Duodenal mucosa (tissue), 2 donors: ENCODE measurements around the gene FMO3.

Source experiments
- H3K27ac ChIP-seq: one replicate; pipeline ENCODE4 v1.7.0; 2013; ENCODE audit warnings: low read depth, low read length
- H3K27me3 ChIP-seq, 2 donors: one replicate each; pipeline ENCODE4 v1.7.0; 2013; ENCODE audit warnings: low read length in 2 of 2, control low read depth in 1 of 2; ENCODE audit not compliant: insufficient read depth in 2 of 2, control insufficient read depth in 1 of 2
- H3K36me3 ChIP-seq, 2 donors: one replicate each; pipeline ENCODE4 v1.7.0; 2013; ENCODE audit warnings: low read length in 2 of 2, control low read depth in 1 of 2; ENCODE audit not compliant: insufficient read depth in 2 of 2, control insufficient read depth in 1 of 2
- H3K4me1 ChIP-seq, 2 donors: one replicate each; pipeline ENCODE4 v1.7.0; 2013; ENCODE audit warnings: low read length in 2 of 2, control low read depth in 1 of 2; ENCODE audit not compliant: insufficient read depth in 2 of 2, control insufficient read depth in 1 of 2
- H3K4me3 ChIP-seq, 2 donors: one replicate each; pipeline ENCODE4 v1.7.0; 2013; ENCODE audit warnings: low read length in 2 of 2, low read depth in 1 of 2
- H3K9ac ChIP-seq, 2 donors: one replicate each; pipeline ENCODE4 v1.7.0; 2013; ENCODE audit warnings: low read length in 2 of 2, low read depth in 1 of 2
- H3K9me3 ChIP-seq, 2 donors: one replicate each; pipeline ENCODE4 v1.7.0; 2013; ENCODE audit warnings: low read length in 2 of 2, control low read depth in 1 of 2; ENCODE audit not compliant: control insufficient read depth in 1 of 2

FMO3 gene

GRCh38 chr1:171113382-171113781 is 22.7 kb downstream of the FMO3 start:
- H3K27ac ChIP-seq = no peak overlapping the region

GRCh38 chr1:171115280-171115897 is 24.7 kb downstream of the FMO3 start:
- no peaks in the 10 kb centered on the region for H3K4me1 ChIP-seq
- no peaks in the 10 kb centered on the region for H3K27me3 ChIP-seq
- H3K9me3 ChIP-seq = no peaks in the 10 kb centered on the region
- H3K36me3 ChIP-seq = no peaks in the 10 kb centered on the region
- no peak overlapping the region for H3K4me3 ChIP-seq
- no peak overlapping the region for H3K27ac ChIP-seq
- H3K9ac ChIP-seq = no peak overlapping the region

More at GRCh38 chr1:171113382-171113781, 22.7 kb downstream of the FMO3 start:
- Histone ChIP-seq H3K9me3 (no peaks in the 10 kb centered on the region), H3K27me3 (no peaks in the 10 kb centered on the region), H3K36me3 (no peaks in the 10 kb centered on the region), H3K9ac (no peak overlapping the region), H3K4me3 (no peak overlapping the region), H3K4me1 (no peaks in the 10 kb centered on the region)

DNA sequence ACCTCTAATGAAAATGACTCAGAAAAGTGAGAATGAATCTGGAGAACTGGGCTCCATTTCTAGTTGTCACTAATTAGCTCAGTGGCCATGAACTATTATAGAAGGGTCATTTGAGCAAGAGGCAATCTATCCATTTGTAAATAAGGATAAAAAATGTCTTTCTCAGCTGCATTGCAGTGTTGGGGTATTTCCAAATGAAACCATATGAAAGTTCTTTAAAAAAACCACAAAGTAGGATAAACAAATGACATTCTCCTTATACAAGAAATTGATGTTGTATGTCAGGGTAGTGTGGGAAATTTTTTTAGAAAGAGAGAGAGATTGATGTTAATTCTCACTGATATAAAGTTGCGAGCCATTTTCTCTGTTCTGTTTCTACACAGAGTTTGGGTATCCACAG is 26.0 kb downstream of the FMO3 start:
- H3K27me3 ChIP-seq = no peaks in the 10 kb centered on the region
- no peak overlapping the region for H3K27ac ChIP-seq
- no peak overlapping the region for H3K9ac ChIP-seq
- H3K36me3 ChIP-seq = no peaks in the 10 kb centered on the region
- no peak overlapping the region for H3K4me3 ChIP-seq
- H3K4me1 ChIP-seq = no peaks in the 10 kb centered on the region
- H3K9me3 ChIP-seq = no peaks in the 10 kb centered on the region

DNA sequence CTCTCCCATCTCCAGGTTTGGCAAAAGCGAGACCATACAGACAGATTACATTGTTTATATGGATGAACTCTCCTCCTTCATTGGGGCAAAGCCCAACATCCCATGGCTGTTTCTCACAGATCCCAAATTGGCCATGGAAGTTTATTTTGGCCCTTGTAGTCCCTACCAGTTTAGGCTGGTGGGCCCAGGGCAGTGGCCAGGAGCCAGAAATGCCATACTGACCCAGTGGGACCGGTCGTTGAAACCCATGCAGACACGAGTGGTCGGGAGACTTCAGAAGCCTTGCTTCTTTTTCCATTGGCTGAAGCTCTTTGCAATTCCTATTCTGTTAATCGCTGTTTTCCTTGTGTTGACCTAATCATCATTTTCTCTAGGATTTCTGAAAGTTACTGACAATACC is 26.4 kb downstream of the FMO3 start:
- no peak overlapping the region for H3K27ac ChIP-seq

GRCh38 chr1:171119648-171120047 is 28.9 kb downstream of the FMO3 start:
- H3K36me3 ChIP-seq = no peaks in the 10 kb centered on the region
- no peak overlapping the region for H3K9ac ChIP-seq
- H3K27ac ChIP-seq = no peak overlapping the region
- H3K4me3 ChIP-seq = no peak overlapping the region
- H3K4me1 ChIP-seq = no peaks in the 10 kb centered on the region
- no peaks in the 10 kb centered on the region for H3K9me3 ChIP-seq
- no peaks in the 10 kb centered on the region for H3K27me3 ChIP-seq

More for the DNA sequence above, 26.4 kb downstream of the FMO3 start:
- Histone ChIP-seq H3K4me3 (no peak overlapping the region), H3K9me3 (no peaks in the 10 kb centered on the region), H3K4me1 (no peaks in the 10 kb centered on the region), H3K27me3 (no peaks in the 10 kb centered on the region), H3K36me3 (no peaks in the 10 kb centered on the region), H3K9ac (no peak overlapping the region)

- Histone ChIP-seq H3K9me3 (no peaks in the 10 kb centered on the region), H3K4me1 (no peaks in the 10 kb centered on the region), H3K4me3 (no peak overlapping the region), H3K27ac (no peak overlapping the region), H3K36me3 (no peaks in the 10 kb centered on the region), H3K27me3 (no peaks in the 10 kb centered on the region), H3K9ac (no peak overlapping the region)
Observed at GRCh38 chr1:171122299-171122698, 31.6 kb downstream of the FMO3 start.

GRCh38 chr1:171122893-171123292 is 32.2 kb downstream of the FMO3 start:
- no peak overlapping the region for H3K4me3 ChIP-seq
- H3K9me3 ChIP-seq = no peaks in the 10 kb centered on the region
- no peaks in the 10 kb centered on the region for H3K27me3 ChIP-seq
- H3K4me1 ChIP-seq = no peaks in the 10 kb centered on the region
- H3K27ac ChIP-seq = no peak overlapping the region
- no peak overlapping the region for H3K9ac ChIP-seq
- H3K36me3 ChIP-seq = no peaks in the 10 kb centered on the region

DNA sequence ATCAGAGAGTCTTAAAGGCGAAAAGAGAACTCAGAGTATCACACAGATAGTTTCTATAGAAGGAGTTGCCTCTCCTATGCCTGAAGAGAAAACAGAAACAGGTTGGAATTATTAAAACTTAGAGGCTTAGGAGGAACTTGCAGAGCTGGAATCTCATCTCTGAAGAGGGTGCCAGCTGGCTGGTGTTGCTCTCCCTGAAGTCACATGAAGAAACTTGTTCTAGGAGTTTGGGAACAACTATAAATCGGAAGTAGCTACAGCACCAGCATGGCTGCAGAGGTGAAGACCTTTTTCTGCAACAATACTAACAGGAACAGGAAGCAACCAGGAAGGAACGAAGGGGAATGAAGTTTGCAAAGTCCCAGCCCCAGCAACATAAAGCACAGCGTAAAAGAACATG is 35.8 kb downstream of the FMO3 start:
- no peaks in the 10 kb centered on the region for H3K9me3 ChIP-seq
- no peak overlapping the region for H3K27ac ChIP-seq
- no peak overlapping the region for H3K9ac ChIP-seq
- no peak overlapping the region for H3K4me3 ChIP-seq
- H3K36me3 ChIP-seq = no peaks in the 10 kb centered on the region
- no peaks in the 10 kb centered on the region for H3K27me3 ChIP-seq
- no peaks in the 10 kb centered on the region for H3K4me1 ChIP-seq

DNA sequence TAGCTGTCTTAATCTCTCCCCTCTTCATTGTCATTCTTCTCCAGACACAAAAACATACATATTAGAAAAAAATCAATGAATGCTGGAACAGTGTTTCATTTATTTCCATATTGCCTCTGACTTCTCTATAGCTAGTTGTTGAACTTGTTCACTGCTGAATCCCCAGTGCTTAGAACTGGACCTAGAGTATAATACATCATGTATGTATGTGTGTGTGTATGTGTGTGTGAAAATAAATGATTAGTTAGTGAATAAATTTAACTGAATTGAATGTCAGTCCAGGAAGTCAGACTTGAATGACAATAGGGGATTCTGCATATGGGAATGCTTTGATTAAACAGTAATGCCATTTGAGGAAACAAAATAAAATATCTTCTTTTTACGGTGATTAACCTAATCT is 36.4 kb downstream of the FMO3 start:
- Histone ChIP-seq H3K27ac (no peak overlapping the region), H3K9ac (no peak overlapping the region), H3K27me3 (no peaks in the 10 kb centered on the region), H3K36me3 (no peaks in the 10 kb centered on the region), H3K9me3 (no peaks in the 10 kb centered on the region), H3K4me1 (no peaks in the 10 kb centered on the region), H3K4me3 (no peak overlapping the region)

- H3K9me3 ChIP-seq = no peaks in the 10 kb centered on the region
- H3K4me1 ChIP-seq = no peaks in the 10 kb centered on the region
- H3K4me3 ChIP-seq = no peak overlapping the region
- H3K36me3 ChIP-seq = no peaks in the 10 kb centered on the region
- no peak overlapping the region for H3K27ac ChIP-seq
- H3K9ac ChIP-seq = no peak overlapping the region
- no peaks in the 10 kb centered on the region for H3K27me3 ChIP-seq
Observed at GRCh38 chr1:171127501-171127900, 36.8 kb downstream of the FMO3 start.

- H3K27me3 ChIP-seq = no peaks in the 10 kb centered on the region
- no peak overlapping the region for H3K27ac ChIP-seq
- no peaks in the 10 kb centered on the region for H3K4me1 ChIP-seq
- H3K4me3 ChIP-seq = no peak overlapping the region
- no peaks in the 10 kb centered on the region for H3K36me3 ChIP-seq
- H3K9ac ChIP-seq = no peak overlapping the region
- no peaks in the 10 kb centered on the region for H3K9me3 ChIP-seq
Observed at GRCh38 chr1:171128463-171128862, 37.8 kb downstream of the FMO3 start.
